ENCODE measurements around the gene CACNA1C. TPM values are rescaled to one million over a fixed set of nuclear protein-coding genes. Genes with fewer than 3 reads are reported as not detected.

CACNA1C gene
- total RNA-seq, 1 donor from 2014 or later, result 102 TPM

DNA sequence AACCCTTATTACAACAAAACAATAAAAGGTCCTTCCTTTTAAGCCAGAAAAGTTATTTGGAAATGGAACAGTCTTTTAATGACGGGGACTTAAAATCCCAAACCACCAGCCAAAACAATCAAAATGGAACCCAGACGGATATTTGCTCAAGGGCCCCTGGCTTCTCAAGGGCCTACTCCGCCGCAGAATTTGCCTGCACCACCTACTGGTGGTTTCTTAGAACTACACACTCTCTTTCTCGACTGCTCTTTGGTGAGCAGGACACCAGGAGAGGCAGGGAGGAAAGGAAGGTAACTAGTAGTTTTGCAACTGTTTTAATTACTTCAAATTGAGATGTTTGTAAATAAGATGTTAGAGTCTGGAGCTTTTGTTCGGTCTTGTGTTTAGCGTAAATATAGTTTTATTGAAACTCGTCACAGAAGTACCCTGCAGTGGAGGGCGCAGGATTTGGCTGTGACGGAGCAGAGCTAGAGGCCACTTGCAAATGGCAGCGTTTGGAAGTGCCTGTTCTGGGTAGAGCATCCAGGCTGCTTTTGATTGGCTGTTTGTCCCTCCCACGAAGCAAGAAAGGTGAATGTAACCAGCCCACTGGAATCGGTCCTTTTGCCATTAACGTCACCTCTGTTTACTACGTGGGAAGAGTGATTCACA lies 238.5 kb downstream of the CACNA1C start:
- intact Hi-C loops (cut with DNase I), result no loop called here
- Histone ChIP-seq H3K4me3 (no peak overlapping the region), H3K36me3 (no peaks in the 10 kb centered on the region), H3K4me1 (peaks cover 9 to 32% of the 10 kb centered on the region in 2 donors), H3K27me3 (no peaks in the 10 kb centered on the region), H3K27ac (peak overlapping the region; percentile 20 to 59), H3K9me3 (no peaks in the 10 kb centered on the region)
- TF ChIP-seq, protein P1, sequence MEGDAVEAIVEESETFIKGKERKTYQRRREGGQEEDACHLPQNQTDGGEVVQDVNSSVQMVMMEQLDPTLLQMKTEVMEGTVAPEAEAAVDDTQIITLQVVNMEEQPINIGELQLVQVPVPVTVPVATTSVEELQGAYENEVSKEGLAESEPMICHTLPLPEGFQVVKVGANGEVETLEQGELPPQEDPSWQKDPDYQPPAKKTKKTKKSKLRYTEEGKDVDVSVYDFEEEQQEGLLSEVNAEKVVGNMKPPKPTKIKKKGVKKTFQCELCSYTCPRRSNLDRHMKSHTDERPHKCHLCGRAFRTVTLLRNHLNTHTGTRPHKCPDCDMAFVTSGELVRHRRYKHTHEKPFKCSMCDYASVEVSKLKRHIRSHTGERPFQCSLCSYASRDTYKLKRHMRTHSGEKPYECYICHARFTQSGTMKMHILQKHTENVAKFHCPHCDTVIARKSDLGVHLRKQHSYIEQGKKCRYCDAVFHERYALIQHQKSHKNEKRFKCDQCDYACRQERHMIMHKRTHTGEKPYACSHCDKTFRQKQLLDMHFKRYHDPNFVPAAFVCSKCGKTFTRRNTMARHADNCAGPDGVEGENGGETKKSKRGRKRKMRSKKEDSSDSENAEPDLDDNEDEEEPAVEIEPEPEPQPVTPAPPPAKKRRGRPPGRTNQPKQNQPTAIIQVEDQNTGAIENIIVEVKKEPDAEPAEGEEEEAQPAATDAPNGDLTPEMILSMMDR (IDR thresholded peaks at IDR 0.05), result peak; percentile 46 to 69 (median 59)
- peak in 1 of 2 donors; percentile 61 for DNase-seq (ENCODE audit: low spot score in 2 of 2)

DNA sequence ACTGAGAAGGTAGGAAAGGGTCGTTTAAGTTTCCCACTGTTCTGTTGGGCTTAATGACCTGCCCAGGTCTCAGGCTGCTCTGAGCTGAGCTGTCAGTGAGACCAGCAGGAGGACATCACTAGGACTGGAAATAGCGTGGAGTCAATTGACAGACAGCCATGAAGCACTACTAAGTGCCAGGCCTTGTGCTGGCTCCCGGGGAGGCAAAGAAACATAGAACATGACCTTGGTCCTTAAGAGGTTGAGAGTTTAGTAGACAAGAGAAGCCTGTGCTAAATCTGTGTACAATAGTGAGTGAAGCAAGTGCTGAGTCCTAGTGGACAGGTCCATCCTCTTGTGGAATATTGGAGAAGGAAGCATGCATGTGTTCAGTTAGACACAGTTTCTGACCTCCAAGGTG lies 239.2 kb downstream of the CACNA1C start:
- peaks cover 4 to 28% of the 10 kb centered on the region in 2 donors for H3K4me1 ChIP-seq
- intact Hi-C loops (cut with DNase I), result no loop called here

DNA sequence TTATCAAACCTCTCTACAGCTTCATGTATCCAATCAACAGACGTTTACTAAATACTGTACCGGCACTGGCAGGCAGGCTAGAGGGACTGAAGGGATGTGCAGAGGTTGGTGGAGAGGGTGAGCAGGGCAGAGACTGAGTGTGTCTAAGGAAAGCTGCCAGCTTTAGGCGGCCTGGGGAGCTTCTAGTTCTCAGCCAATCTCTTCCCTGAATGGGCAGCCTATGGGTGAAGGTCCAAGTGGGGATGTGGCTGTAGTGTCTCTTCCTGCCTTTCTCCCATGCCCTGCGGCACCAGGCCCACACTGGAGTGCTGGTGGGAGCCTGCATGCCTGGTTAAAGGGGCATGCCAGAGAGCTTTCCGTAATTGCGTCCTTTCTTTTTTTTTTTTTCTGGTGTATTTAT lies 239.8 kb downstream of the CACNA1C start:
- Histone ChIP-seq H3K4me3 (no peak overlapping the region), H3K9me3 (no peaks in the 10 kb centered on the region), H3K27me3 (no peaks in the 10 kb centered on the region), H3K27ac (peak overlapping the region; percentile 1 to 59), H3K4me1 (peaks cover 4 to 22% of the 10 kb centered on the region in 2 donors), H3K36me3 (no peaks in the 10 kb centered on the region)
- intact Hi-C loops (cut with DNase I), result no loop called here
- DNase-seq (ENCODE audit: low spot score in 2 of 2), result peak in 1 of 2 donors; percentile 58
- TF ChIP-seq, protein P1 (IDR thresholded peaks at IDR 0.05), result no peak

More for the DNA sequence above, 239.2 kb downstream of the CACNA1C start:
- peak overlapping the region in 1 of 2 donors; percentile 59 for H3K27ac ChIP-seq
- H3K4me3 ChIP-seq, result no peak overlapping the region
- no peaks in the 10 kb centered on the region for H3K36me3 ChIP-seq
- TF ChIP-seq, protein P1 (IDR thresholded peaks at IDR 0.05), result no peak
- DNase-seq (ENCODE audit: low spot score in 2 of 2), result peak in 1 of 2 donors; percentile 38
- no peaks in the 10 kb centered on the region for H3K9me3 ChIP-seq
- H3K27me3 ChIP-seq, result no peaks in the 10 kb centered on the region

DNA sequence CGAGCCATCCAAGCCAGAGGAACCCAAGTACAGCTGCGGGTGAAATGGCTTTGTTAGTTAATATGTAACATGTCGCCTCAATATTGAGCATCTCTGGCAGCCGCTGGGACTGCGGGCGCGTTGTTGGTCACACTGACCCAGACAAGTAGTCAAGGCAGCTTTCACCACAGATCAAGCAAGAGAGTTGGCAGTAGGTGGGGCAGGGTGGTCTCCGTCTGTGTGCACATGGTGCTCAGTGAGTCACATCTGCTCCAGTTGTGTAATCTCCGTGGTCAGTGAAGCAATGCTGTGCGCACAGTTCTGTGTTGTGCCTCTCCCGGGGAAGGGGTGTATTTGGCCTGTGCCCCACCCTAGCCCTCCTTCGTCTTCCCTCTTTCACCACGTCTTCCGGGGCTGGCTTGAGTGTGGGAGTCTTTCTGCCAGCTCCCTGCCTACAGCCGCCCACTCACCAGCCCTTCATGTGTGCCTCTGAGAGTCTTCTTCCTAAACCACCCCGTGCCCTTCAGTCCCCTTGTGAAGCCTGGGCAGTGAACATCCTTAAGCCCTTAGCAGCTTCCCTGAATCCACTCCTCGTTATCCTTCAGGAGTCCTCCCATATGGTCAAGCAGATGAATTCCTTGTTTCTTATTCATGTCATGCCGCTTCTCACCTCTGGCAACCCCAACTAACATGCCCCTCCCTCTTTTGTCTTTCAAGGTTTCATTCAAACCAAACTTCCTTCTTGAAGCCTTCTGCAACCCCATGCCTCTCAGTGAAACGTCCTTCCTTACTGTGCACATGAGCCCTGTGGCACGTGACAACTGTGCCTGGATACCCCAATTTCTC lies 242.1 kb downstream of the CACNA1C start:
- intact Hi-C loops (cut with DNase I), result no loop called here
- no peaks in the 10 kb centered on the region for H3K9me3 ChIP-seq
- H3K4me3 ChIP-seq, result no peak overlapping the region
- H3K4me1 ChIP-seq, result peaks cover 4 to 16% of the 10 kb centered on the region in 2 donors
- TF ChIP-seq, protein P1 (IDR thresholded peaks at IDR 0.05), result no peak
- no peaks in the 10 kb centered on the region for H3K27me3 ChIP-seq
- no peaks in the 10 kb centered on the region for H3K36me3 ChIP-seq
- peak in 1 of 2 donors; percentile 73 for DNase-seq (ENCODE audit: low spot score in 2 of 2)
- no peak overlapping the region for H3K27ac ChIP-seq

DNA sequence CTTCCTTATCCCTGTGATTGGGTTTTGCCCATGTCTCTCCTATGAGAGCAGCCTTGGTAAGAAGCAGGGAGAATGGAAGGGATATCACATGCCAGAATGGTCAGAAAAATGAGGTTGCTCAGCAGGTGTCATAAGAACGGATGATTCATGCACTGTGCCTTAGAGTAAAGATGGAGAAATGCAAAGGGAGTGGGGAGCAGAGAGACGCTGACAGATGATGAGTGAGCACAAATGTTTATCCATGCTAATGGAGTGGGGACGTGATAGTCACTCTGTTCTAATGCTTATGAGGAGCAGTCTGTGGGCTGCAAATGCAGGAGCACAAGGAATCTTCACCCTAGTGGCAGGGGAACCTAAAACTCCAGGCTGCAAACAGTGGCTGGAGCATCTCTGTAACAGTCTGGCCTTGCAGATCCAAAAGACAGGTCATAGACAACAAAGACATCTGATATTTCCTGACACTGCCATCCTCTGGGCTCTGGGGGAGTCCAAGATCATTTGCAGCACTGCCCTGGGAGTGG lies 243.2 kb downstream of the CACNA1C start:
- no peak overlapping the region for H3K27ac ChIP-seq
- intact Hi-C loops (cut with DNase I), result no loop called here
- no peak overlapping the region for H3K4me3 ChIP-seq
- peak in 1 of 2 donors; percentile 49 for DNase-seq (ENCODE audit: low spot score in 2 of 2)
- H3K36me3 ChIP-seq, result no peaks in the 10 kb centered on the region
- H3K9me3 ChIP-seq, result no peaks in the 10 kb centered on the region
- TF ChIP-seq, protein P1 (IDR thresholded peaks at IDR 0.05), result no peak
- H3K4me1 ChIP-seq, result peaks cover 7 to 19% of the 10 kb centered on the region in 2 donors
- H3K27me3 ChIP-seq, result no peaks in the 10 kb centered on the region
